HG03342 (cell line): Measurements from ENCODE around the gene SMARCAD1.

Source experiments
- ATAC-seq: cut with Tn5 transposase; IDR thresholded peaks from one replicate; pipeline ENCODE4 v1.9.1; 2021; ENCODE audit warnings: mild to moderate bottlenecking, moderate library complexity; ENCODE audit not compliant: unreplicated experiment

The SMARCAD1 gene

DNA sequence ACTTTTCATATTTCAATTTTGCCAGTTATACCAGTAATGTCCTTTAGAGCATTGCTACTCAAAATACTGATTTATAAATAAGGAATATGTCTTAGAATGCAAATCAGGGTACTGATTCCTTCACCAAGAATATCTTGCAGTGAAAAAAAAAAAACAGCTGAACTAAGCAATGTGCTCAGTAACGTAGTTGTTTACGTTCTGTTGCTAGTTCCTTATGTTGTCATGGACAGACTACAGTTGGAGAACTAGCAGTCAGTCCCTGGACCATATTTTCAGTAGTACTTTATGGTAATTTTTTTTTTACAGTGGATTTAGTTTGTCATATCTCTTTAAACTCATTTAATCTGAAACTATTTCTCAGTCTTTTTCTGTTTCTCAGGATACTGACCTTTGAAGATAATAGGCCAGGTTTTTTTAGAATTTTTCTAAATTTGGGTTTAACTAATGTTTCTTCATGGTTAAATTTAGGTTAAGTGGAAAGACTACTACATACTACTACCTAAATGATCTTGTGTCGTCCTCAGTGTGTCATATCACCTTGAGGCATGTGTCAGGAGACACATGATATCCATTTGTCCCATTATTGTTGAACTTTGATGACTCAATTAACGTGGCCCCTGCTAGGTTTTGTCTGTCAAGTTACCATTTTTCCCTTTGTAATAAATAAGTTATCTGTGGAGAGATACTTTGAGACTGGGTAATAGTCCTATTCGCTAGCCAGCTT lies 21.0 kb downstream of the SMARCAD1 start:
- no peak for ATAC-seq

DNA sequence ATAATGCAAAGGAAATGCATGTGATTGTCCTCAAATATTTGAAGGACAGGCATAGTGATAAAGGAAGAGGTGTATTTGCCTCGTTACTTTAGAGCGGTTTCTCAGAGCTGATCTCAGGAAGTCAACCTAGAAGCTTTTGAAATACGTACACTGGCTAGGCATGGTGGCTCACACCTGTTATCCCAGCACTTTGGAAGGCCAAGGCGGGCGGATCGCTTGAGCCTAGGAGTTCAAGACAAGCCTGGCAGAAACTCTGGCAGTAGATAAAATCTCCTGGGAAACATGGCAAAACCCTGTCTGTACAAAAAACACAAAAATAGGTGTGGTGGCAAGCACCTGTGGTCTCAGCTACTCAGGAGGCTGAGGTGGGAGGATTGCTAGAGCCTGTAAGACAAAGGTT lies 24.9 kb downstream of the SMARCAD1 start:
- ATAC-seq: no peak

DNA sequence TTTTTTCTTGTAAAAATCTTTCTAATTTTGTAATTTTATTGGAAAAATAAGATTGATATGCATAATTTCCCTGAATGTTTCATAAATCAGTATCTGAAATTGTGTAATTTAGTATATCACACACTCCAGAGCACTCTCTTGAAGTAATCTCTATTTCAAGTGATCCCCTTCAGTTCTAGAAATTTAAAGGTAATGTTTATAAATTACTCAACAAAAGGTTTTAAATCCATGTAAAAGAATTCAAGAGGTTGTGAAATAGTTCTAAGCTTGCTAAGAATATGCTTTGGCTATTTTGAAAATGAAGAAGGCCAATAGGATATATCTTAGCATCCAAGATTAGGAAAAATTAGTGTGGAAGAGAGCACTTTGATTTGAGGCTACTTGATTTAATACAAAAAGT lies 28.2 kb downstream of the SMARCAD1 start:
- no peak for ATAC-seq

DNA sequence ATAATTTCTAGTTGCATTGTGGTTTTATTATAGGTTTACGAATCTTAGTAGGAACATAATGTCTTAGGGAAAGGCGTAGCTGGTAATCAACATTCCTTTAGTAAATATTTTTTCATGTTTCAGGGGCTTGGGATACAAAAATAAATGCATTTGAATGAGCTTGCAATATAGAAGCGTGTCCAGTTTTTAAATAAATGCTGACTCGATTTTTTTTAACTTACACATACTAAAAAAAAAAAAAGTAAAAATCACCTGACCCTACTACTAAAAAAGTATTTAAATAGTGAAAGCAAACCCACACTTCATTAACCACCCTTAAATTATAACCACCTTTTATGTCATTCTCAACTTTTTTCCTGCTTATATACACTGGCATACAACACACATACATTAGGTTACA lies 29.6 kb downstream of the SMARCAD1 start:
- ATAC-seq: no peak

DNA sequence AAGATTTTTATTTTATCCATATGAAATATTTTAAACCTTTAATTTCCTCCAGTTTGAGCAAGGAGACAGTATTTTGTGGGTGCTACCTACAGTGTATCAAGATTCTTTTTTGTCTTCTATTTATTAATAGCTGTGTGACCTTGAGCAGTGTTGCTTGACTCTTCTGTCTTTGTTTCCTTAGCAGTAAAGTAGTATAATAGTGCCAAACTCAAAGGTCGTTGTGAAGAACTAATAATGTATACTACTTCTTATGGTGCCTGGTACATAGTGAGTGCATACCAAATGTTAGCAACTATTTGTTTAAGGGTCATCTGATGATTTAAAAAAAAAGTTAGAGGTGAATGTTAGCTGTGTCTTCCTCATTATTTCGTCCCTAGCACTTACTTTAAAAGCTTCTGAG lies 30.5 kb downstream of the SMARCAD1 start:
- no peak for ATAC-seq

DNA sequence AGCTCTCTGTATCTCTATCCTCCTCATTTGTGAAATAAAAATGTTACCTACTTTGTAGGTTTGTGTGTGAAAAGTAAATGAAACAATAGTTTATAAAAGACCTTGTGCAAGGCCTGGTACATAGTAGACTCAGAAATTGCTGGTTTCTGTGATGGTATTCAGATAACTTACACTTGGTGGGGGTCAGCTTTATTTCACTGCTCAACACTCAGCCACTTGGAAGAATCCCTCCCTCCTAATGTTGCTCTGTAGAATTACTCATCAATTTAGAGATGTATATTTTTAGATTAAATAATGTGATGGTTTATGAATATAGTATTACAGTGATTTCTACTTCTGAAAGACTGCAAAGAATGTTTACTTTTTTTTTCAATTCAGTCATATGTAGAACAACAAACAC lies 32.7 kb downstream of the SMARCAD1 start:
- no peak for ATAC-seq

DNA sequence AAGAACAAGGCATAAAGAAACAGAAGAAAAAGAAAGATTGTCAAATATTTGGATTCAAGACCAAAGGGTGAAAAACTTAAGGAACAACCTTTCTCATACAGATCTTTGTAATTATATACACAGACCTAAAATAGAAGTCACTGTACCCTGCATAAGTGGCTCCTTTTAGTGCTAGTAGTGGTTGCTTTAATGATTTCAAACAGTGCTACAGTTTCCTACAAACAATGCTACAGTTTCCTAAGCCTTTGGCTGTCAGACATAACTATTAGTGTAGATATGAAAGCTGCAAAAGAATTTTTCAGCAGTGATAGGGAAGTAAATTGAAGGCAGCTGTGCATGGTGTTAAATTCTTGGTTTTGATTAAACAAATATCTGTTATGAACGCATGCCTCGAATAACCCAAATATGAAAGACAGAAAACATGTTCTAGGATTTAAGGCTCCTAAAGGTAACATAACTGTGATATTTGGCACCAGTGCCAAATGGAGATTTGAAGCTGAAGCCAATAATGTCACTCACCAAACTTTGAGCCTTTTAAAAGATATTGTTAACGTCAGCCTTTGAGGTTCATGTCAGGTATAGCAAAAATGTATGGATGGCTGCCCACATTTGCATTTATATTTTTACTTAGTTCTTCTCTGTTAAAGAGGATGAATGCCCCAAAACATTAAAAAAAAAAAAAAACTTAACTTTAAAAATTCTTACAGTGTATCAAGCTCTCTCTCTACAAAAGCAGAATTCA lies 36.6 kb downstream of the SMARCAD1 start:
- no peak for ATAC-seq

DNA sequence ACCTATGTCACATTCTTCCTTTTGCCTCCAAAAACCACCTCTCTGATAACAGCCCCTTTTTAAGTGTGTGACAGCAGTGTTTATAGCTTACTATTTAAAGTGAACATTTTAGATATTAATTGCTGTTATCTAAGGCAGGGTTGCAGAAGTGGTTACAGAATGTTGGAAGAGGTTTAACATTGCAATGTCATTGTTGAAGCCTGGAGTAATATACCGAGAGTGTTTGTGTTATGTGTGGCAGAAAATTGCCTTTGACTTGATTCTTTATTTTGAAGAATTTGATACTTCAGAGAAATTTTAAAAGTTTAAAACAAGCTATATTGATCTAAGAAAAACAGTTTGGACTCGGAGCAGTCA lies 37.1 kb downstream of the SMARCAD1 start:
- ATAC-seq: no peak

DNA sequence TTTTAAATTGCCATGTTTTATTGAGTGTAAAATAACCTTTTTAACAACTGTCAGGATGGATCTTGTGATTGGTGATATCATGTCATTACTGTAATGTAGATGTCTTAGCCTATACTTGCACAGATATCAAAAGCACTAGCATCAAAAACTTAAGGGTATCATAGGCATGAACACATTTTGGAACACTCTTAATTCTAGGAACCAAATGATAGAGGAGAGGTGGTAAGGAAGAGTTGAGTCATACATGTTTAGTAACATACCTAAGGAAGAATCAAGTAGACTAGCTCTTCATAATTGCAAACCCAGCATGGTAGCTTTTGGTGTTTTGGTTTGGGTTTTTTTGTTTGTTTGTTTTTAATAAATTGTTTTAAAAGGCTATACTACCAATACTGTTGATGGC lies 43.4 kb downstream of the SMARCAD1 start:
- ATAC-seq: no peak

DNA sequence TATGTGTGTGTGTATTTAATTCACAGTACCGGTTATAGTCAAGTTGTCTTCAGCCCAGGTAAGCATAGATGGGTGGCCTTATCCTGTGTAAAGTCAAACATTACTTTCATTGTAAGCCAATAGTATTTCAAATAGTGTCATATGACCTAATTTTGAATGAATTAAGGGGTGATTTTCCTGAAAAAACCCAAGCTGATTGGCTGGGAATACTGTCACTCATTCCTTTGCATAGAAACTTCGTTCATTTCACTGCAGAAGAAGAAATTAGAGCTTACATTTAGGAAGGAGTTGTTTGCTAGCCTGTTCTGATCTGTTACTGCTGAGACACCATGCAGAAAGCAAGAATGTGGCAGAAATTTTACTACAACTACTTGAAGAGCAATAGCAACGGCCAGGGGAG lies 45.4 kb downstream of the SMARCAD1 start:
- ATAC-seq: no peak

DNA sequence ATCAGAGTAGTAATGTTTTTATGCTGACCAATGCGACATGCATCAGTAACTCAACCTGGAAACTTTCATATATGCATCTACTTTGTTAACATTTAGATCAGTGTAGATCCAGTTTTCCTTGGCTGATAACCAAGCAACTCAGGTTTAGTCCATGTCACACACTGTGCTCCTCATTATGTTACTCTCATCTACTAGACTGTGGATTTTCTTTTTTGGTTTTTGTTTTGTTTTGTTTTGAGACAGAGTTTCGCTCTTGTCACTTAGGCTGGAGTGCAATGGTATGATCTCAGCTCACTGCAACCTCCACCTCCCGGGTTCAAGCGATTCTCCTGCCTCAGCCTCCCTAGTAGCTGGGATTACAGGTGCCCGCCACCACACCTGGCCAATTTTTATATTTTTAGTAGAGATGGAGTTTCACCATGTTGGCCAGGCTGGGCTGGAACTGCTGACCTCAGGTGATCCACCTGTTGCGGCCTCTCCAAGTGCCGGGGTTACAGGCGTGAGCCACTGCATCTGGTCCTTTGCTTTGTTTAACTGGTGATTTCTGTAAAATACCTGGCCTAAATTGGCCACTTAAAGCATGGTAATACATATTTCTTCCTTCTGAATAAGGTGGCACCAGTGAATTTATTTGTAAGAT lies 48.6 kb downstream of the SMARCAD1 start:
- peak; percentile 48 for ATAC-seq

DNA sequence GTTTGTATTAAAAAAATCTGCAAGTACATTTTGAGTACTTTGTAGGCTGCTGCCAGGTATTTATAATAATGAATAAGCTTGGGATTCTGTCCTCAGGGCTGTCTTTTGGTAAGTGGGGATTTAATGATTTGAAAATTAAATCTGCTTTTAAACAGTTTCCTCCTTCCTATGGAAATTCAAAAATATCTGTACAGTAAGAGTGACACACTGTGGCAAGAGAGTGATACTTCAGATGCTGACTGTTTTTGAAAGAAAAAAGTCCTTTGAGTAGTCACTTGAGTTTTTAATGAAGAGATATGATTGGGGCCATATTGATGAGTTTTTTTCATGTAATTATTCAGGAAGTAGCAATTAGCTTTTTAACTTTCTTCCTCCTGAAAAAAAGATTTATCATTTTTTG lies 49.2 kb downstream of the SMARCAD1 start:
- ATAC-seq: no peak

DNA sequence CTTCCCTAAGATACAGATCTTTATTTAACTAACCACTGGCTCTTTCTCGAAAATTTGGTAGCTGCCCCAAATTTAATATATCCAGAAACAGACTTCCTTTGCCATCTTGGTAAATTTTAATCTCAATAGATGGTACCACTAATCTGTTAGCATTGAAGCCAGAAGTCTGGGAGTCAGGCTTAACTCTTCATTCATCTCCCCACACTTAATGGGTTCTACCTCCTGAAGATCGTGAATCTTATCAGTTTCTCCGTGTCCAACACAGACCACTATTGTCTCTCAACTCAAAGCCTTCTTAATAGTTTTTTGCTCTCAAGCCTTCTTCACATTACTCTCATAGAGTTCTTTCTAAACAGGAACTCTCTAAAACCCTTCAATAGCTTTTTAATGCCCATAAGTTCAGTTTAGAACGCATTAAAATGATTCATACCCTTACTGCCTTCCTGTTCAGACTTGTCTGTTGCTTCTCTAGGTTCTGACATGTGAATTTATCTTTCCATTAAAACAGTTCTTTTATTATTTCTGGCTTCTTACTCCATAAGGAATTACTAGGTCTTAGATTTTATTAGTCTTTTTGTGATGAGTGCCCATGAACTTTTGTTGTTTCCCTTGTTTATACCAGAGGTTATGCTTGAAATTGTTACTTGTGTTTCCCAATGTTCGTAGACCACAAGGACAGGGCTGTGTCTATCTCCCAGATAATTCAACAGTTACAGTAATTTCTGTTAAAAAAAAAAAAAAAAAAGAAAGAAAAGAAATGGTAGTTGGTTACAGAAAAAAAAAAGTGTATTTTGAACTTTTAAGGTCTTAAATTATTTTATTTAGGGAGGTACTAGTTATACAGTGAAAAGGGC lies 54.7 kb downstream of the SMARCAD1 start:
- ATAC-seq: no peak

DNA sequence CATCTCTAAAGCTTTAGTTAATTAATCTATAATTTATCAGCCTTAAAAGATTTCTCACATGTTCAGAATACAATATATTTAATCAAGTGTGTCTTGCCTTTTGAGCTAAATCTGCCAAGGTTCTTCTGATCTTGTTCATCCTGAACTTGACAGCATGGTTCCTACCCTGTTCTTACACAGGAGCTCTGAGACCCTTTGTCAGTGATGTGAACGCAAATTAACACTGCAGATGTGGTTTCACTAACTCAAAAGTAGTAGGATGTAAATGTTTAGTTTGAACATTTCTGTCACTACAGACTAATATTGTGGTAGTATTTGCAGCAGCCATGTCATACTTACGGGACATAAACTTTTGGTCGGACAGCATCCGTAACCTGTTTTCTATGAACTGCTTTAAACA lies 59.4 kb downstream of the SMARCAD1 start:
- no peak for ATAC-seq

DNA sequence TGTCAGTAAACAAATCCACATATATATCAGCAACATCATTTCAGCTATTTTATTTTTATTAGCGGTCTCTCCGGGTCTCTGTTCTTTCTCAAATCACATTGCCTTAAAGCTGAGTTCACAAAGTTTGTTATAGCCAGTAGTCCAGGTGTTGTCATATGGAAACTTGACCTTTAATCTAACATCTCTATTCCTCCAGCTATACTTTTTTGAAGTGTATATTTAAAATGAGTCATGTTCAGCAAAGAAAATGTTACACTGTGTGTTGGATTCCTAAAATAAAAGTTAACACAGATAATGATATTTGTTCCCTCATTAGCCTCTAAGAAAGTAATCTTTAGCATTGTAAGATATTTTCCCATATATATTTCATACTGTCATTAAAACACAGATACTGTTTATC lies 63.6 kb downstream of the SMARCAD1 start:
- no peak for ATAC-seq

DNA sequence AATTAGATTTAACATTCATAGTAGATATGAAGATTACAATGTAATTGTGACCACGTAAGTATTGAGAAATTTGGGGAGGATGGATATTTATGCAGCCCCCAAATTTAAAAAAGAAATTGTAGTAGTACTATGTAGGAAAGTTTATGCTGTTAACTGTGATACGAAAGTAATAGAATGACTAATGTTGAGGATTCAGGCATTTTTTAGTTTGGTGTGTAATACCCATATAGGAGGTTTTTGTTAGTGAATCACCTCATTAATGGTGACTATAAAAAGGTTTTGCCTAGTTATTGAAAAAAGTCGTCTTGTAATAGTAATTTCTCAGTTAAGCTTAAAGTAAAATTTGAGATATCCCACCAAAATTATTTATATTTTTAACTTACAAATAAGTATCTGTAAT lies 67.2 kb downstream of the SMARCAD1 start:
- ATAC-seq: no peak

DNA sequence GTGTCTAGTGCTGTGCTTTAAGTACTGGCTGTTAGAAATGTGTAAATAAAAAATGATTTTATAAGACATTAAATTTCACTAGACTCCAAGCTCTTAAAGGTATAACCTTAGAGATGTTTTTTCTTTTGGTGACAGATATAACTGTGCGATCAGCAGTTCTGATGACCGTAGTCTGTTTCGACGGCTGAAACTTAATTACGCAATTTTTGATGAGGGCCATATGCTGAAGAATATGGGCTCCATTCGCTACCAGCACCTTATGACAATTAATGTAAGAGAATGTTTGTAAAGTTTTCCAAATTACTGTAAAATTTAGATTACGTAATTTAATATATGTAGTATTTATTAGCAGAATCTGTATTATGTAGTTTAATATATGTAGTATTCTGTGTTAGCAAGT lies 68.5 kb downstream of the SMARCAD1 start:
- ATAC-seq: no peak

DNA sequence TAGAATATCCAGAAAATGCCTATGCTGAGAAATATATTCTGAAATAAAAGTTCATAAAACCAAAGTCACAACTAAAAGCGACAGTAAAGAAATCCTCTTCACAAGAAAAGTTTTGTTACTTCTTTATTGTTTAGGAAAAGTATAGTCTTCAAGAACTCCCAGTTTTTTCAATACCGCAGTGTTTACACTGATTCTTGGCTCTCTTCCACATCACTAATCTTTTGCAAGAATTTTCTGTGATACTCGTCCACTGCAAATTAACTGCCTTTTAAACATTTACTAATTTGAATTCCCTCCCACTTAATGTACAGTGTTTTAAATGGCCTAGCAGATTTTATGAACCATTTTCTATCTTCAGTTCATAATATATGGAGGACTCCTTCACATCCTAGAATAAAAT lies 69.9 kb downstream of the SMARCAD1 start:
- ATAC-seq: no peak

DNA sequence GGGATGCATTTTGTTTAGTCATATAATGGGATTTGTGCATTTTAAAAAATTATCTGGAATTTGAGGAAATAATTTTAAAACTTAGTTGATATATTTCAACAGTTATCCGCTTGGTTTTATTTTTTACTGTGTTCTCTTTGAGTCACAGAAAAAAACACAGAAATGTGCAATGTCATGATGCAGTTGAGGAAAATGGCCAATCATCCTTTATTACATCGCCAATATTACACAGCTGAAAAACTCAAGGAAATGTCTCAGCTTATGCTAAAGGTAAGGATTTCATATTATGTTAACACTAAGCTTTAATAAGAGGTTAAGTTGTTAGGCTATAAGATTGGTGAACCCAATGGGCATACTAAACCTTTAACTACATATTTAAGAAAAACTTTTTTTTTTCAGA lies 71.1 kb downstream of the SMARCAD1 start:
- ATAC-seq: no peak

DNA sequence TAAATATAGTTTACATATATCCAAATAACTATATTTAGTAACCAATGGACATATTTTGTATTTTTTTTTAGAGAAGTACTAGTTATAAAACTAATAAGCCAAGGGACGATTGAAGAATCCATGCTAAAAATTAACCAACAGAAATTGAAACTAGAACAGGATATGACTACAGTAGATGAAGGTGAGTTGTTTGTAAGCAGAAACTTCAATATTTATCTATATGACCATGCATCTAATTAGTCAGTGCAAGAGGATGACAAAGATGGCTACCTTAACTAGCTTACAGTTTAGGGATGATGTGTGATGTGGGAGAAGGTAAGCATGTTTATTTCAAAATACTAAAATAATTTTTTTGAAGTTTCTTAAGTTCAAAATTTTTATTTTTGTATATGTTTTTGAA lies 77.2 kb downstream of the SMARCAD1 start:
- ATAC-seq: peak; percentile 57

DNA sequence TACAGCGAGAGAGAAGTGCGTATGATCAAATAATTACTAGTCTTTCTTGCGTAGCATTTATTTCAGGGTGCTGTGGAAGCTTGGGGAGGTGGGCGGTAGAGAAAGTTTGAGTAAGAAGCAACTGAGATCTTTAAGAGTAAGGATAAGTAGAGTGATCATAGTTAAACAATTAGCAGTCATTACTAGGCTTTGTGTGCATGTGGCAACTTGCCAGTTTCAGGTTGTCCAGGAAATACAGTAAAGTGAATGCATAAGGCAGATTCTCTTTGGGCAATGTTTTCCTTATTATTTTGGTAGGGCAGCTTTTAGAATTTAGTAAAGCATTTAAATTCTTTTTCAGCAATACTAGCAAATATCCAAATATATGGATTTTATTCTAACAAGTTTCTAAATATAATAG lies 78.0 kb downstream of the SMARCAD1 start:
- ATAC-seq: no peak
